Measurements from ENCODE around the gene DGCR8.

Gene DGCR8

GRCh38 chr22:20052309-20053259 lies 27.5 kb upstream of the DGCR8 start:
- DNase-seq (ENCODE audit: low read depth): no peak

GRCh38 chr22:20053407-20054033 lies 26.5 kb upstream of the DGCR8 start:
- DNase-seq (ENCODE audit: low read depth): no peak

- DNase-seq (ENCODE audit: low read depth): no peak
These were observed 26.0 kb upstream of the DGCR8 start for GRCh38 chr22:20054034-20054427.

- no peak for DNase-seq (ENCODE audit: low read depth)
These were observed 25.6 kb upstream of the DGCR8 start for GRCh38 chr22:20054485-20054884.

- DNase-seq (ENCODE audit: low read depth): no peak
These were observed 24.9 kb upstream of the DGCR8 start for GRCh38 chr22:20055144-20055543.

- DNase-seq (ENCODE audit: low read depth): no peak
These were observed 24.4 kb upstream of the DGCR8 start for GRCh38 chr22:20055654-20056053.

GRCh38 chr22:20056161-20056560 lies 23.9 kb upstream of the DGCR8 start:
- DNase-seq (ENCODE audit: low read depth): no peak

- DNase-seq (ENCODE audit: low read depth): no peak
These were observed 23.2 kb upstream of the DGCR8 start for GRCh38 chr22:20056696-20057386.

GRCh38 chr22:20057596-20058268 lies 22.3 kb upstream of the DGCR8 start:
- no peak for DNase-seq (ENCODE audit: low read depth)

- no peak for DNase-seq (ENCODE audit: low read depth)
These were observed 20.9 kb upstream of the DGCR8 start for GRCh38 chr22:20058989-20059770.

GRCh38 chr22:20060700-20061480 lies 19.2 kb upstream of the DGCR8 start:
- DNase-seq (ENCODE audit: low read depth): no peak

- no peak for DNase-seq (ENCODE audit: low read depth)
These were observed 18.6 kb upstream of the DGCR8 start for GRCh38 chr22:20061481-20061861.

- no peak for DNase-seq (ENCODE audit: low read depth)
These were observed 17.8 kb upstream of the DGCR8 start for GRCh38 chr22:20062043-20062765.

- no peak for DNase-seq (ENCODE audit: low read depth)
These were observed 17.3 kb upstream of the DGCR8 start for GRCh38 chr22:20062766-20063083.

GRCh38 chr22:20063271-20064139 lies 16.5 kb upstream of the DGCR8 start:
- DNase-seq (ENCODE audit: low read depth): no peak

GRCh38 chr22:20064140-20064480 lies 15.9 kb upstream of the DGCR8 start:
- DNase-seq (ENCODE audit: low read depth): no peak

GRCh38 chr22:20064545-20065262 lies 15.3 kb upstream of the DGCR8 start:
- DNase-seq (ENCODE audit: low read depth): no peak

- DNase-seq (ENCODE audit: low read depth): no peak
These were observed 14.0 kb upstream of the DGCR8 start for GRCh38 chr22:20065896-20066616.
